Measurements from ENCODE around the gene CCNK. TPM values are rescaled to one million over a fixed set of nuclear protein-coding genes. Genes with fewer than 3 reads are reported as not detected.

The CCNK gene
- total RNA-seq, 4 donors from 2014 or later = 16.5 to 29.1 (median 21.4) TPM

DNA sequence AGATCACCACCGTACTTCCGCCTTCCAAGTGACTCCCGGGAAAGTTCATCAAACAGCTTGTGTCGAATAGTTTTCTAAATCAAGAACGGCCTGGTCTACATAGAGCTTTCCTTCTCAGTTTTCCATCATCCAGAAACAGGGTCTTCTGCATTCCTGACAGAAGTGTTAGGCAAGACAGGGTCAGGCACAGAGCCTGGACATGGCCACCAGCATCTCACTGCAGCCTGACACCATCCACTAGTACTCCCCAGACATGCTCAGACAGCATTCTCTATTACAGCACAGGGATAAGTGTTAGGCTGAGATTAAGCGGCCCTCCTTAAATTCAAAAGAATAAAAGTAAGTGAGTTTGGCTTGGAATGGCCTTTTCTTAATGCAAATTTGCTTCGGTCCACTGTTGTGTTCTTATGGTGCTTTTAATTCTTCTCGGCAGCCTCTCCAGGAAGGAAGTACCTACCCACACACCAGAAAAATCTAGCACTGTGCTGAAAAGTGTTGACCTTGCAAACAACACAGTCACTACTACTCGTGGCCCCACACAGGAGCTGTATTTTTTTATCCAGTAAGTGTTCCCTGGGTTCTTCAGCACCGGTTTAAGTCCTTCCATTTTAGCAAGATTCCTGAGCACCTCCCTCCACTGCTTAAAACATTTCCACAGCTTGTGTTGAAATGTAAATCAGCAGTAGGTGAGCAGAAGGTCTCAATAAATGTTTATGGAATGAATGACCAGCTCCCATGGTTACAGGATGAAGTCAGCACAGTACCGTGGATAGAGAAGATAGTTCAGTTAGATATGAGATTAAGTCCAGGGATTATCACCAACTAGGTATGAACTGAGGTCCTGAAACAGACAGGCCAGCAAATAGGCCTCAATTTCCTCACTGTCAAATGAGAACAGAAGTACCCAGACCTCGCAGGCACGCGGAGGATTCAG, 44.7 kb upstream of the CCNK start:
- no peaks in the 10 kb centered on the region for H3K9me3 ChIP-seq
- peaks cover 0 to 11% (median 0%) of the 10 kb centered on the region in 4 donors for H3K4me1 ChIP-seq
- peaks cover 0 to 71% (median 0%) of the 10 kb centered on the region in 3 donors for H3K36me3 ChIP-seq
- H3K27me3 ChIP-seq = no peaks in the 10 kb centered on the region
- no peak for DNase-seq (ENCODE audit: low spot score in 2 of 2)
- TF ChIP-seq POLR2A (IDR thresholded peaks at IDR 0.05) = no peak
- TF ChIP-seq EP300 (IDR thresholded peaks at IDR 0.05) = no peak
- TF ChIP-seq, protein P1, sequence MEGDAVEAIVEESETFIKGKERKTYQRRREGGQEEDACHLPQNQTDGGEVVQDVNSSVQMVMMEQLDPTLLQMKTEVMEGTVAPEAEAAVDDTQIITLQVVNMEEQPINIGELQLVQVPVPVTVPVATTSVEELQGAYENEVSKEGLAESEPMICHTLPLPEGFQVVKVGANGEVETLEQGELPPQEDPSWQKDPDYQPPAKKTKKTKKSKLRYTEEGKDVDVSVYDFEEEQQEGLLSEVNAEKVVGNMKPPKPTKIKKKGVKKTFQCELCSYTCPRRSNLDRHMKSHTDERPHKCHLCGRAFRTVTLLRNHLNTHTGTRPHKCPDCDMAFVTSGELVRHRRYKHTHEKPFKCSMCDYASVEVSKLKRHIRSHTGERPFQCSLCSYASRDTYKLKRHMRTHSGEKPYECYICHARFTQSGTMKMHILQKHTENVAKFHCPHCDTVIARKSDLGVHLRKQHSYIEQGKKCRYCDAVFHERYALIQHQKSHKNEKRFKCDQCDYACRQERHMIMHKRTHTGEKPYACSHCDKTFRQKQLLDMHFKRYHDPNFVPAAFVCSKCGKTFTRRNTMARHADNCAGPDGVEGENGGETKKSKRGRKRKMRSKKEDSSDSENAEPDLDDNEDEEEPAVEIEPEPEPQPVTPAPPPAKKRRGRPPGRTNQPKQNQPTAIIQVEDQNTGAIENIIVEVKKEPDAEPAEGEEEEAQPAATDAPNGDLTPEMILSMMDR (IDR thresholded peaks at IDR 0.05) = no peak
- WGBS, 2 donors = 72 to 78% methylated on average over 14 of the region's 14 CpGs
- no peak overlapping the region for H3K27ac ChIP-seq
- H3K4me3 ChIP-seq = no peak overlapping the region

- no peak for TF ChIP-seq POLR2A (IDR thresholded peaks at IDR 0.05)
- TF ChIP-seq, protein P1 (IDR thresholded peaks at IDR 0.05) = no peak
- TF ChIP-seq EP300 (IDR thresholded peaks at IDR 0.05) = no peak
- H3K9me3 ChIP-seq = no peaks in the 10 kb centered on the region
- no peaks in the 10 kb centered on the region for H3K27me3 ChIP-seq
- H3K27ac ChIP-seq = no peak overlapping the region
- no peak for DNase-seq (ENCODE audit: low spot score in 2 of 2)
- H3K4me1 ChIP-seq = peaks cover 0 to 11% (median 0%) of the 10 kb centered on the region in 4 donors
- 74 to 81% methylated on average over 3 of the region's 3 CpGs for WGBS, 2 donors
- H3K36me3 ChIP-seq = peaks cover 0 to 83% (median 0%) of the 10 kb centered on the region in 3 donors
- no peak overlapping the region for H3K4me3 ChIP-seq
Measured at GRCh38 chr14:99437706-99438105, 43.5 kb upstream of the CCNK start.

- H3K27ac ChIP-seq = no peak overlapping the region
- H3K9me3 ChIP-seq = no peaks in the 10 kb centered on the region
- DNase-seq (ENCODE audit: low spot score in 2 of 2) = no peak
- H3K4me1 ChIP-seq = peaks cover 0 to 11% (median 0%) of the 10 kb centered on the region in 4 donors
- no peak overlapping the region for H3K4me3 ChIP-seq
- 89 to 90% methylated on average over 14 of the region's 14 CpGs for WGBS, 2 donors
- no peaks in the 10 kb centered on the region for H3K27me3 ChIP-seq
- TF ChIP-seq EP300 (IDR thresholded peaks at IDR 0.05) (no peak), POLR2A (IDR thresholded peaks at IDR 0.05) (no peak)
- TF ChIP-seq, protein P1 (IDR thresholded peaks at IDR 0.05) = no peak
- peaks cover 0 to 89% (median 0%) of the 10 kb centered on the region in 3 donors for H3K36me3 ChIP-seq
Measured at GRCh38 chr14:99440278-99440677, 40.9 kb upstream of the CCNK start.

DNA sequence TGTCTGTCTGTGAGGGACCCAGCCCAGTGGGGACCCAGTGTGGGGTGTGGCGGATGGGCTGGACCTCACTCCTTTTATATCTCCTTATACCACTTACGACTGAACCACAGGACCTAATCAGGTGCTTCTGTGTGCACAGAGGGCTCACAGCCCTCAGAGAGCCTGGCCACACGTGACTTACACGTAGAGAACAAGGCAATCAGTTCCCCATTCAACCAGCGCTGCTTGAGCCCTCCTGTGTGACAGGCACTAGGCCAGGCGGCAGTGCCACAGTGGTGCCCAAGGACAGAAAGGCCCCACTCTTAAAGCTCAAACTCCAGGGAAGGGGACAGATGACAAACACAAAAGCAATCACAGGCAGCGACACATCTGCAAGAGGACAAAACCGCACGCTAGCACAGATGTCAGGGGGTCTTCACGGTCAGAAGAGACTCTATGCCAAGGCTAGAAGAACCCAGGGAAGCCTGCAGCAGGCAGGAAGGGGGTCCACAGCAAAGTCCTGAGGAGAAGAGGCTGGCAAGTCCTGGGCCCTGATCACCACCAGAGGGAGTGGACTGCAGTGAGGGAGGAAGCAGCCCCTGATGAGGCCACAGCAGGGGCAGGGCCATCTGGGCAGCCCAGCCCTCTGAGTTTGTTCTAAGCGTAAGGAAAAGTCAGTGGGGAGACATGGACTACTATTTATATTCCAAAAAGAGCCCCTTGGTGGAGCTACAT, 39.9 kb upstream of the CCNK start:
- no peaks in the 10 kb centered on the region for H3K9me3 ChIP-seq
- no peak for DNase-seq (ENCODE audit: low spot score in 2 of 2)
- peaks cover 0 to 9% (median 0%) of the 10 kb centered on the region in 4 donors for H3K4me1 ChIP-seq
- 89 to 91% methylated on average over 11 of the region's 11 CpGs for WGBS, 2 donors
- H3K27ac ChIP-seq = no peak overlapping the region
- TF ChIP-seq POLR2A (IDR thresholded peaks at IDR 0.05) (no peak), EP300 (IDR thresholded peaks at IDR 0.05) (no peak)
- TF ChIP-seq, protein P1 (IDR thresholded peaks at IDR 0.05) = no peak
- H3K36me3 ChIP-seq = peaks cover 0 to 88% (median 0%) of the 10 kb centered on the region in 3 donors
- H3K4me3 ChIP-seq = no peak overlapping the region
- no peaks in the 10 kb centered on the region for H3K27me3 ChIP-seq

Measured in tibial nerve (tissue), 4 donors.